GM19438 (cell line): ENCODE data around the gene POLR1B.

Experiments used
- ATAC-seq: cut with Tn5 transposase; IDR thresholded peaks from one replicate; pipeline ENCODE4 v1.9.1; 2021; ENCODE audit warnings: low read depth; ENCODE audit not compliant: unreplicated experiment

The POLR1B gene

GRCh38 chr2:112626604-112627059, 84.4 kb downstream of the POLR1B start:
- ATAC-seq = no peak
